NB4 (cell line): Measurements from ENCODE around the gene PRR33.

Experiments
- TF ChIP-seq, protein P1 (sequence below): IDR thresholded peaks from one replicate; pipeline ENCODE4 v1.5.1; 2012; ENCODE audit warnings: low read depth, low read length
- TF ChIP-seq, protein P2 (sequence below): IDR thresholded peaks from 2 replicates; pipeline ENCODE4 v1.6.1; 2011; ENCODE audit warnings: low read depth, low read length

DNA sequence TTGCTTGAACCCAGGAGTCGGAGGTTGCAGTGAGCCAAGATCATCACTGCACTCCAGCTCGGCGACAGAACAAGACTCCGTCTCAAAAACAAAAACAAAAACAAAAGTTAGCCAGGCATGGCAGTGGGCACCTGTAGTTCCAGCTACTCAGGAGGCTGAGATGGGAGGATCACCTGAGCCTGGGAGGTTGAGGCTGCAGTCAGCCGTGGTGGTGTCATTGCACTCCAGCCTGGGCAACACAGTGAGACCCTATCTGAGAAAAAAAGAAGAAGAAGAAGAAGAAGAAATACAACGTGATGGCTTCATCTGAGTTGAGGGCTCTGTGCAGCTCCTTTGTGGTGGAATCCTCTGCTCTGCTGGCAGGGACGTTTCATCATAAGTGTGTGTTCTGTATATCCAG, 17.8 kb upstream of the PRR33 start:
- TF ChIP-seq, protein P1, sequence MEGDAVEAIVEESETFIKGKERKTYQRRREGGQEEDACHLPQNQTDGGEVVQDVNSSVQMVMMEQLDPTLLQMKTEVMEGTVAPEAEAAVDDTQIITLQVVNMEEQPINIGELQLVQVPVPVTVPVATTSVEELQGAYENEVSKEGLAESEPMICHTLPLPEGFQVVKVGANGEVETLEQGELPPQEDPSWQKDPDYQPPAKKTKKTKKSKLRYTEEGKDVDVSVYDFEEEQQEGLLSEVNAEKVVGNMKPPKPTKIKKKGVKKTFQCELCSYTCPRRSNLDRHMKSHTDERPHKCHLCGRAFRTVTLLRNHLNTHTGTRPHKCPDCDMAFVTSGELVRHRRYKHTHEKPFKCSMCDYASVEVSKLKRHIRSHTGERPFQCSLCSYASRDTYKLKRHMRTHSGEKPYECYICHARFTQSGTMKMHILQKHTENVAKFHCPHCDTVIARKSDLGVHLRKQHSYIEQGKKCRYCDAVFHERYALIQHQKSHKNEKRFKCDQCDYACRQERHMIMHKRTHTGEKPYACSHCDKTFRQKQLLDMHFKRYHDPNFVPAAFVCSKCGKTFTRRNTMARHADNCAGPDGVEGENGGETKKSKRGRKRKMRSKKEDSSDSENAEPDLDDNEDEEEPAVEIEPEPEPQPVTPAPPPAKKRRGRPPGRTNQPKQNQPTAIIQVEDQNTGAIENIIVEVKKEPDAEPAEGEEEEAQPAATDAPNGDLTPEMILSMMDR, result no peak
- TF ChIP-seq, protein P2, sequence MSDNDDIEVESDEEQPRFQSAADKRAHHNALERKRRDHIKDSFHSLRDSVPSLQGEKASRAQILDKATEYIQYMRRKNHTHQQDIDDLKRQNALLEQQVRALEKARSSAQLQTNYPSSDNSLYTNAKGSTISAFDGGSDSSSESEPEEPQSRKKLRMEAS, result no peak
